Ascending aorta (tissue), 2 donors: ENCODE measurements around the gene NCSTN. TPM values are rescaled to one million over a fixed set of nuclear protein-coding genes. Genes with fewer than 3 reads are reported as not detected.

Source experiments
- DNase-seq, 2 donors: peaks; one replicate each; pipeline ENCODE4 v3.0.0-alpha.2; 2019; ENCODE audit warnings: low spot score in 2 of 2
- H3K27ac ChIP-seq, 2 donors: fragments of 200-600 bp; sonication (generic); one replicate each; pipeline ENCODE4 v1.5.1; 2016 to 2017; ENCODE audit warnings: mild to moderate bottlenecking in 1 of 2
- H3K27me3 ChIP-seq: fragments of 200-600 bp; sonication (generic); one replicate; pipeline ENCODE4 v1.5.1; 2017
- H3K36me3 ChIP-seq, 2 donors: fragments of 200-600 bp; sonication (generic); one replicate each; pipeline ENCODE4 v1.5.1; 2016
- H3K4me1 ChIP-seq, 2 donors: fragments of 200-600 bp; sonication (generic); one replicate each; pipeline ENCODE4 v1.5.1; 2016 to 2017; ENCODE audit warnings: mild to moderate bottlenecking in 1 of 2
- H3K4me3 ChIP-seq, 2 donors: fragments of 200-600 bp; sonication (generic); one replicate each; pipeline ENCODE4 v1.5.1; 2016 to 2017; ENCODE audit warnings: mild to moderate bottlenecking in 1 of 2
- H3K9me3 ChIP-seq, 2 donors: fragments of 200-600 bp; sonication (generic); one replicate each; pipeline ENCODE4 v1.5.1; 2016
- CTCF ChIP-seq, 3 experiments: fragments of 200-600 bp in 2 of 3; fragments of 450-650 bp in 1 of 3; sonication (generic) in 2 of 3; IDR thresholded peaks; one replicate each; pipeline ENCODE4 v1.5.1; 2016 to 2019; ENCODE audit warnings: antibody characterized with exemption in 3 of 3, mild to moderate bottlenecking in 1 of 3, moderate library complexity in 1 of 3
- intact Hi-C: fragments of 100-400 bp; cut with DNase I; formaldehyde crosslinking; loops from one replicate; pipeline ENCODE4 v1.15.1; 2023
- total RNA-seq: library from RNA; depleted of rRNA; stranded (reverse); fragments of >200 nt; gene quantifications from one replicate; pipeline ENCODE4 v1.1.0, GENCODE V29; 2016

The NCSTN gene
- total RNA-seq, 1 donor from 2014 or later = 141 TPM

- no peaks in the 10 kb centered on the region for H3K9me3 ChIP-seq
- peaks cover 5 to 7% of the 10 kb centered on the region in 2 donors for H3K4me1 ChIP-seq
- intact Hi-C loops = no loop called here
- DNase-seq = no peak
- no peak overlapping the region for H3K27ac ChIP-seq
- peaks cover 4% of the 10 kb centered on the region for H3K27me3 ChIP-seq
- TF ChIP-seq CTCF (IDR thresholded peaks at IDR 0.05) = no peak
- H3K36me3 ChIP-seq = no peaks in the 10 kb centered on the region
- H3K4me3 ChIP-seq = no peak overlapping the region
Observed at GRCh38 chr1:160403244-160403643, 60.1 kb downstream of the NCSTN start.

GRCh38 chr1:160404094-160404493 lies 60.9 kb downstream of the NCSTN start:
- H3K27me3 ChIP-seq = peaks cover 4% of the 10 kb centered on the region
- H3K4me3 ChIP-seq = no peak overlapping the region
- no peaks in the 10 kb centered on the region for H3K36me3 ChIP-seq
- intact Hi-C loops = no loop called here
- no peak for DNase-seq
- H3K4me1 ChIP-seq = peaks cover 5 to 7% of the 10 kb centered on the region in 2 donors
- no peak for TF ChIP-seq CTCF (IDR thresholded peaks at IDR 0.05)
- H3K9me3 ChIP-seq = no peaks in the 10 kb centered on the region
- no peak overlapping the region for H3K27ac ChIP-seq

DNA sequence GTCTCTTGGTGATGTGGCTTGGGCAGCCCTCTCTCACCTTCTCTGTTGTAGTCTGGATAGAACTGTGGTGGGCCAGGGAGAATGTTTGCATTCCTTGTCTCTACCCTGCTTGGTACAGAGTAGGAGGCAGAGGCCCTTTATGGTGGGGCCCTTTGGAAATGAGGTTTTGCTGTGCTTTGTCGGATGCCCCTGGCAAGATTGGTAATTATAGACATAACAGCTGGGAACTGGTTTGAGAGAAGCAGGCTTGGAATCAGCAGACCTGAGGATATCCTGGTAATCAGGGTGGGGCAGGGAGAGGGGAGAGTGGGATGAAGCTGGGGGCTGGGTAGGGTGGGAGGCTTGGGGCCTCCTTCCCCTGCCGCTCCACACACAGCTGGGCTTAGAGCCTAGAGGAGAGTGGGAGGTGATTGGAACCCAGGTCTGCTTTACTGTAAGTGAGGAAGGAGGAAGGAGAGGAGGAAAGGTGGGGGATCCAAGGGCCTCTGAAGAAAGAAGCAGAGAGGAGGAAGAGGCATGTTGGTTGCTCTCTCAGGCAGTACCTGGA lies 62.2 kb downstream of the NCSTN start:
- no peak overlapping the region for H3K27ac ChIP-seq
- H3K4me1 ChIP-seq = peaks cover 5 to 6% of the 10 kb centered on the region in 2 donors
- H3K9me3 ChIP-seq = no peaks in the 10 kb centered on the region
- no peak for TF ChIP-seq CTCF (IDR thresholded peaks at IDR 0.05)
- H3K4me3 ChIP-seq = no peak overlapping the region
- no peak for DNase-seq
- intact Hi-C loops = no loop called here
- H3K36me3 ChIP-seq = no peaks in the 10 kb centered on the region
- H3K27me3 ChIP-seq = peaks cover 4% of the 10 kb centered on the region

DNA sequence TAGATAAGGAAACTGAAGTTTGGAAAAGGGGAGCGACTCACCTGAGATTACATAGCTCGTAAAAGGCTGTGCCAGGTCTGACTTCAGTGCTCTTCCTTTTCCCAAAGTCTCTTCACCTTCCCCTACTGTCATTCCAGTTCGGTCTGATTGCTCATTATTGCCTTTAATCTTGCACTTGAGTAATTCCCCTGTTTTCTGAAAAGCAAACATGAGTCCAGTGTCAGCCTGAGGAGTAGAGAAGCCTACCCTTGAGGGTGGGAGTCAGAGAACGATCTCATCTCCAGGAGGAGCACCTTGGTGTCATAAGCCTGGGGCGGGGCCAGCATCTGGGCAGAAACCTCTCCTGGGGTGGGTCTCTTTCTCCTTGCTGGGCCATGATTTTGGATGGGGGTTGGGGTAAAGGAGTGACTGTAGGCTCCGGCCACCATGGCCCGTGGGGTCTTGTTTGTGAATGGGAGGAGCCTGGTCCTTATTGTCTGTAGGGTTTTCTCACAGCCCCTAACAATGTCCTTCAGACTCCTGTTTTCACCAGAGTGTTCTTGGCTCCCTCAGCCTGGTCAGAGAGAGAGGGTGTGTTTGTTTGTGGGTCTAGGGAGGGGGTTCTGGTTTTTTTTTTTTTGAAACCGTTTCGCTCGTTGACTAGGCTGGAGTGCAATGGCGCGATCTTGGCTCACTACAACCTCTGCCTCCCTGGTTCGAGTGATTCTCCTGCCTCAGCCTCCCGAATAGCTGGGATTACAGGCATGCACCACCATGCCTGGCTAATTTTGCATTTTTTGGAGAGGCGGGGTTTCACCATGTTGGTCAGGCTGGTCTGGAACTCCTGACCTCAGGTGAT lies 63.2 kb downstream of the NCSTN start:
- intact Hi-C loops = no loop called here
- no peaks in the 10 kb centered on the region for H3K4me1 ChIP-seq
- no peak for DNase-seq
- H3K4me3 ChIP-seq = no peak overlapping the region
- no peaks in the 10 kb centered on the region for H3K36me3 ChIP-seq
- TF ChIP-seq CTCF (IDR thresholded peaks at IDR 0.05) = no peak
- H3K27ac ChIP-seq = no peak overlapping the region
- no peaks in the 10 kb centered on the region for H3K9me3 ChIP-seq
- no peaks in the 10 kb centered on the region for H3K27me3 ChIP-seq

GRCh38 chr1:160407839-160408801 lies 64.9 kb downstream of the NCSTN start:
- Histone ChIP-seq H3K27ac (no peak overlapping the region), H3K27me3 (no peaks in the 10 kb centered on the region), H3K9me3 (no peaks in the 10 kb centered on the region), H3K4me3 (no peak overlapping the region), H3K36me3 (no peaks in the 10 kb centered on the region), H3K4me1 (no peaks in the 10 kb centered on the region)
- intact Hi-C loops = no loop called here
- TF ChIP-seq CTCF (IDR thresholded peaks at IDR 0.05) = no peak
- DNase-seq = no peak

Other genes with a start within 250 kb of the NCSTN start
- 37.9 TPM for gene IGSF8, start 244.8 kb upstream of the NCSTN start, total RNA-seq
- gene ATP1A2, start 227.6 kb upstream of the NCSTN start, total RNA-seq = 316 TPM
- not detected for gene ATP1A4, start 191.8 kb upstream of the NCSTN start, total RNA-seq
- gene CASQ1, start 152.8 kb upstream of the NCSTN start, total RNA-seq = not detected
- gene PEA15, start 138.0 kb upstream of the NCSTN start, total RNA-seq = 178 TPM
- gene DCAF8, start 80.8 kb upstream of the NCSTN start, total RNA-seq = 68.9 TPM
- 36.6 TPM for gene PEX19, start 58.2 kb upstream of the NCSTN start, total RNA-seq
- gene COPA, start 133 bp upstream of the NCSTN start, total RNA-seq = 56.3 TPM
- not detected for gene NHLH1, start 23.7 kb downstream of the NCSTN start, total RNA-seq
- 0.96 TPM for gene VANGL2, start 57.2 kb downstream of the NCSTN start, total RNA-seq
- not detected for gene SLAMF6, start 179.9 kb downstream of the NCSTN start, total RNA-seq
- gene CD84, start 236.1 kb downstream of the NCSTN start, total RNA-seq = 1.1 TPM